ENCODE results near the gene AP1B1.
A peak's percentile ranks its signal among the peaks of the same experiment; 100 is the strongest.
"Not testable (repeated sequence)": the region's sequence is repeated elsewhere in the genome, so short reads cannot be mapped to it uniquely, and the experiment has no call there.

The AP1B1 gene

GRCh38 chr22:29370537-29370936 is 17.8 kb downstream of the AP1B1 start:
- in situ Hi-C loops (cut with MboI; ENCODE audit: low pct_unique_long_range_greater_than_20kb, low sequenced_read_pairs, unreplicated experiment), result no loop called here
- no peak for TF ChIP-seq CTCF (IDR thresholded peaks at IDR 0.05; ENCODE audit: extremely low read depth, insufficient read depth, missing control alignments)
- no peak for DNase-seq (ENCODE audit: low spot score)

GRCh38 chr22:29369460-29369859 is 18.9 kb downstream of the AP1B1 start:
- in situ Hi-C loops (cut with MboI; ENCODE audit: low pct_unique_long_range_greater_than_20kb, low sequenced_read_pairs, unreplicated experiment), result no loop called here
- TF ChIP-seq CTCF (IDR thresholded peaks at IDR 0.05; ENCODE audit: extremely low read depth, insufficient read depth, missing control alignments), result no peak
- no peak for DNase-seq (ENCODE audit: low spot score)

- TF ChIP-seq CTCF (IDR thresholded peaks at IDR 0.05; ENCODE audit: extremely low read depth, insufficient read depth, missing control alignments), result peak; percentile 31
- in situ Hi-C loops (cut with MboI; ENCODE audit: low pct_unique_long_range_greater_than_20kb, low sequenced_read_pairs, unreplicated experiment), result no loop called here
- DNase-seq (ENCODE audit: low spot score), result no peak
Observed at GRCh38 chr22:29359469-29359868, 28.9 kb downstream of the AP1B1 start.

GRCh38 chr22:29357193-29357890 is 31.0 kb downstream of the AP1B1 start:
- in situ Hi-C loops (cut with MboI; ENCODE audit: low pct_unique_long_range_greater_than_20kb, low sequenced_read_pairs, unreplicated experiment); DNase-seq (ENCODE audit: low spot score): not testable (repeated sequence)

GRCh38 chr22:29353860-29354259 is 34.5 kb downstream of the AP1B1 start:
- in situ Hi-C loops (cut with MboI; ENCODE audit: low pct_unique_long_range_greater_than_20kb, low sequenced_read_pairs, unreplicated experiment), result no loop called here
- TF ChIP-seq CTCF (IDR thresholded peaks at IDR 0.05; ENCODE audit: extremely low read depth, insufficient read depth, missing control alignments), result no peak
- DNase-seq (ENCODE audit: low spot score), result no peak

- DNase-seq (ENCODE audit: low spot score), result no peak
- in situ Hi-C loops (cut with MboI; ENCODE audit: low pct_unique_long_range_greater_than_20kb, low sequenced_read_pairs, unreplicated experiment), result no loop called here
- no peak for TF ChIP-seq CTCF (IDR thresholded peaks at IDR 0.05; ENCODE audit: extremely low read depth, insufficient read depth, missing control alignments)
Observed at GRCh38 chr22:29353286-29353685, 35.1 kb downstream of the AP1B1 start.

- in situ Hi-C loops (cut with MboI; ENCODE audit: low pct_unique_long_range_greater_than_20kb, low sequenced_read_pairs, unreplicated experiment), result no loop called here
- no peak for TF ChIP-seq CTCF (IDR thresholded peaks at IDR 0.05; ENCODE audit: extremely low read depth, insufficient read depth, missing control alignments)
- DNase-seq (ENCODE audit: low spot score), result no peak
Observed at GRCh38 chr22:29352778-29353177, 35.6 kb downstream of the AP1B1 start.

Measured in GM13977 (cell line).